Natural killer cell (primary cell): ENCODE data around the gene PCDH18. TPM values are rescaled to one million over a fixed set of nuclear protein-coding genes. Genes with fewer than 3 reads are reported as not detected.
"Not testable (repeated sequence)": the region's sequence is repeated elsewhere in the genome, so short reads cannot be mapped to it uniquely, and the experiment has no call there.

Experiments used
- ATAC-seq, 3 donors: fragments of 150-1000 bp in 2 of 3; fragments of 200-7000 bp in 1 of 3; cut with Tn5 transposase; 1 replicate in 1 of 3; 2 replicates in 2 of 3; pipeline ENCODE4 v1.10.0; 2021; ENCODE audit warnings: mild to moderate bottlenecking in 2 of 3, moderate library complexity in 2 of 3
- DNase-seq, 2 donors: peaks; one replicate each; pipeline versions ENCODE4 v3.0.0 to v3.0.0-alpha.2; 2013 to 2021; ENCODE audit warnings: mixed read lengths in 1 of 2
- H3K27ac ChIP-seq: one replicate; pipeline ENCODE4 v1.5.1; 2013; ENCODE audit warnings: mild to moderate bottlenecking, low read length
- H3K27me3 ChIP-seq: one replicate; pipeline ENCODE4 v1.6.1; 2013; ENCODE audit warnings: low read length; ENCODE audit not compliant: control insufficient read depth, insufficient read depth
- H3K36me3 ChIP-seq: one replicate; pipeline ENCODE4 v1.6.1; 2013; ENCODE audit warnings: low read length; ENCODE audit not compliant: control insufficient read depth, insufficient read depth
- H3K4me1 ChIP-seq: one replicate; pipeline ENCODE4 v1.6.1; 2013; ENCODE audit warnings: low read length; ENCODE audit not compliant: control insufficient read depth, insufficient read depth
- H3K4me3 ChIP-seq: one replicate; pipeline ENCODE4 v1.5.1; 2013; ENCODE audit warnings: low read length
- H3K9me3 ChIP-seq: one replicate; pipeline ENCODE4 v1.6.1; 2013; ENCODE audit warnings: low read length; ENCODE audit not compliant: control insufficient read depth, insufficient read depth
- H3K27ac Mint-ChIP-seq, 2 donors: one replicate each; pipeline ENCODE4 v1.8.0; 2022; ENCODE audit warnings: mild to moderate bottlenecking in 2 of 2, mixed read lengths in 2 of 2, moderate library complexity in 1 of 2
- H3K27me3 Mint-ChIP-seq, 2 donors: one replicate each; pipeline ENCODE4 v1.8.0; 2022; ENCODE audit warnings: low read depth in 2 of 2, mixed read lengths in 2 of 2
- H3K36me3 Mint-ChIP-seq: one replicate; pipeline ENCODE4 v1.8.0; 2022; ENCODE audit warnings: mixed read lengths
- H3K4me1 Mint-ChIP-seq, 2 donors: one replicate each; pipeline ENCODE4 v1.8.0; 2022; ENCODE audit warnings: mixed read lengths in 2 of 2
- H3K4me3 Mint-ChIP-seq: one replicate; pipeline ENCODE4 v1.8.0; 2022; ENCODE audit warnings: mild to moderate bottlenecking, moderate library complexity, mixed read lengths
- H3K9me3 Mint-ChIP-seq, 2 donors: one replicate each; pipeline ENCODE4 v1.8.0; 2022; ENCODE audit warnings: mixed read lengths in 2 of 2
- CTCF ChIP-seq: fragments of 200-600 bp; IDR thresholded peaks from one replicate; pipeline ENCODE4 v1.8.0; 2022; ENCODE audit warnings: antibody characterized with exemption
- WGBS: methylation state at CpG from one replicate; pipeline ENCODE4 v1.1.7; 2013; ENCODE audit warnings: missing lambda C conversion rate; ENCODE audit not compliant: insufficient coverage; 5-methylcytosine and 5-hydroxymethylcytosine counted together
- intact Hi-C: fragments of 100-400 bp; cut with micrococcal nuclease; formaldehyde crosslinking; loops from one replicate; pipeline ENCODE4 v1.14.2; 2022
- total RNA-seq, 4 donors: library from RNA; stranded (reverse); fragments of 120-200 nt in 1 of 4; gene quantifications; one replicate each; pipeline versions ENCODE4 v1.2.3 to v1.2.4, GENCODE V29; 2013 to 2022

Gene PCDH18
- total RNA-seq, 3 donors from 2014 or later (not counting 1 experiment from before 2014, with no cell fraction given), result not detected

GRCh38 chr4:137509855-137510282, 22.4 kb downstream of the PCDH18 start:
- Mint-ChIP-seq H3K4me1 (no peaks in the 10 kb centered on the region), H3K27me3 (no peaks in the 10 kb centered on the region), H3K36me3 (no peaks in the 10 kb centered on the region), H3K4me3 (no peak overlapping the region), H3K27ac (no peak overlapping the region), H3K9me3 (peaks cover 5 to 14% of the 10 kb centered on the region in 2 donors)
- Histone ChIP-seq H3K27me3 (no peaks in the 10 kb centered on the region), H3K9me3 (peaks cover 2% of the 10 kb centered on the region), H3K4me3 (no peak overlapping the region), H3K4me1 (no peaks in the 10 kb centered on the region), H3K36me3 (no peaks in the 10 kb centered on the region), H3K27ac (no peak overlapping the region)
- DNase-seq, result no peak
- intact Hi-C loops, result no loop called here
- WGBS, result 76% methylated on average over 4 of the region's 4 CpGs
- TF ChIP-seq CTCF, result no peak
- ATAC-seq, result no peak

- Mint-ChIP-seq H3K4me1 (no peaks in the 10 kb centered on the region), H3K27ac (no peak overlapping the region), H3K4me3 (no peak overlapping the region), H3K36me3 (no peaks in the 10 kb centered on the region), H3K27me3 (no peaks in the 10 kb centered on the region), H3K9me3 (peaks cover 6 to 10% of the 10 kb centered on the region in 2 donors)
- H3K4me1 ChIP-seq, result no peaks in the 10 kb centered on the region
- ATAC-seq, result no peak
- no peaks in the 10 kb centered on the region for H3K9me3 ChIP-seq
- no peak for DNase-seq
- no peaks in the 10 kb centered on the region for H3K27me3 ChIP-seq
- TF ChIP-seq CTCF, result no peak
- intact Hi-C loops, result no loop called here
- H3K27ac ChIP-seq, result no peak overlapping the region
- H3K36me3 ChIP-seq, result no peaks in the 10 kb centered on the region
- 90% methylated on average over 4 of the region's 6 CpGs for WGBS
- H3K4me3 ChIP-seq, result no peak overlapping the region
Observed at GRCh38 chr4:137502339-137503129, 29.8 kb downstream of the PCDH18 start.

GRCh38 chr4:137496267-137496666, 36.0 kb downstream of the PCDH18 start:
- H3K27me3 ChIP-seq, H3K9me3 ChIP-seq, H3K27ac ChIP-seq, ATAC-seq, H3K27ac Mint-ChIP-seq, H3K36me3 ChIP-seq, H3K4me1 Mint-ChIP-seq, H3K9me3 Mint-ChIP-seq, DNase-seq, H3K4me3 Mint-ChIP-seq, H3K4me1 ChIP-seq, H3K27me3 Mint-ChIP-seq, intact Hi-C loops, H3K36me3 Mint-ChIP-seq, H3K4me3 ChIP-seq: not testable (repeated sequence)
- 95% methylated on average over 6 of the region's 29 CpGs for WGBS

GRCh38 chr4:137495578-137495977, 36.7 kb downstream of the PCDH18 start:
- H3K9me3 Mint-ChIP-seq, result peaks cover 5% of the 10 kb centered on the region in 2 donors
- no peak for TF ChIP-seq CTCF
- ATAC-seq (no peak), DNase-seq (no peak)
- no peak overlapping the region for H3K4me3 Mint-ChIP-seq
- no peaks in the 10 kb centered on the region for H3K36me3 ChIP-seq
- intact Hi-C loops, result no loop called here
- H3K27ac ChIP-seq, result no peak overlapping the region
- H3K4me3 ChIP-seq, result no peak overlapping the region
- no peaks in the 10 kb centered on the region for H3K27me3 ChIP-seq
- no peaks in the 10 kb centered on the region for H3K4me1 Mint-ChIP-seq
- no peak overlapping the region for H3K27ac Mint-ChIP-seq
- no peaks in the 10 kb centered on the region for H3K27me3 Mint-ChIP-seq
- no peaks in the 10 kb centered on the region for H3K4me1 ChIP-seq
- H3K36me3 Mint-ChIP-seq, result peaks cover 6% of the 10 kb centered on the region
- WGBS, result 87% methylated on average over 2 of the region's 2 CpGs
- H3K9me3 ChIP-seq, result peaks cover 4% of the 10 kb centered on the region

GRCh38 chr4:137483313-137483959, 48.9 kb downstream of the PCDH18 start:
- 89% methylated on average over 11 of the region's 11 CpGs for WGBS
- H3K27ac Mint-ChIP-seq, H3K4me3 ChIP-seq, H3K4me3 Mint-ChIP-seq, ATAC-seq, H3K36me3 ChIP-seq, H3K36me3 Mint-ChIP-seq, H3K9me3 ChIP-seq, H3K27ac ChIP-seq, H3K27me3 Mint-ChIP-seq, H3K4me1 ChIP-seq, intact Hi-C loops, H3K4me1 Mint-ChIP-seq, DNase-seq, H3K27me3 ChIP-seq: not testable (repeated sequence)
- H3K9me3 Mint-ChIP-seq, result peaks cover 7 to 11% of the 10 kb centered on the region in 2 donors

GRCh38 chr4:137479657-137480056, 52.6 kb downstream of the PCDH18 start:
- H3K9me3 ChIP-seq, H3K36me3 Mint-ChIP-seq, H3K36me3 ChIP-seq, H3K27me3 Mint-ChIP-seq, H3K4me1 ChIP-seq, H3K27me3 ChIP-seq, ATAC-seq, H3K27ac ChIP-seq, DNase-seq, H3K4me1 Mint-ChIP-seq, H3K4me3 Mint-ChIP-seq, intact Hi-C loops, H3K27ac Mint-ChIP-seq, H3K4me3 ChIP-seq: not testable (repeated sequence)
- peaks cover 6 to 12% of the 10 kb centered on the region in 2 donors for H3K9me3 Mint-ChIP-seq
- WGBS, result 82% methylated on average over 4 of the region's 5 CpGs
